Upper lobe of left lung (tissue), 4 donors: ENCODE measurements around the gene DRD4.

Experiments
- CTCF ChIP-seq, 6 experiments: fragments of 450-650 bp in 4 of 6; fragments of 200-600 bp in 2 of 6; sonication (generic) in 2 of 6; IDR thresholded peaks; one replicate each; pipeline ENCODE4 v1.5.1; 2016 to 2019; ENCODE audit warnings: antibody characterized with exemption in 6 of 6
- POLR2A ChIP-seq, 4 donors: fragments of 450-650 bp; IDR thresholded peaks; one replicate each; pipeline ENCODE4 v1.5.1; 2016 to 2017; ENCODE audit warnings: antibody characterized with exemption in 4 of 4, mild to moderate bottlenecking in 2 of 4

GRCh38 chr11:640021-640706 lies 3.1 kb downstream of the DRD4 start:
- TF ChIP-seq CTCF (IDR thresholded peaks at IDR 0.05) (no peak), POLR2A (IDR thresholded peaks at IDR 0.05) (no peak)
